Upper lobe of left lung (tissue), 6 donors: ENCODE measurements around the gene TMPRSS11B. TPM values are rescaled to one million over a fixed set of nuclear protein-coding genes. Genes with fewer than 3 reads are reported as not detected.

Experiments used
- ATAC-seq, 2 donors: fragments of 200-7000 bp; cut with Tn5 transposase; one replicate each; pipeline ENCODE4 v1.9.1; 2022; ENCODE audit warnings: mild to moderate bottlenecking in 2 of 2, moderate library complexity in 2 of 2; ENCODE audit not compliant: low FRiP score in 2 of 2
- DNase-seq, 2 donors: peaks; one replicate each; pipeline ENCODE4 v3.0.0-alpha.2; 2019 to 2020
- H3K27ac ChIP-seq, 4 donors: fragments of 200-600 bp; sonication (generic); one replicate each; pipeline ENCODE4 v1.5.1; 2016 to 2019
- H3K27me3 ChIP-seq, 4 donors: fragments of 200-600 bp; sonication (generic); one replicate each; pipeline ENCODE4 v1.5.1; 2017 to 2019
- H3K36me3 ChIP-seq, 4 donors: fragments of 200-600 bp; sonication (generic); one replicate each; pipeline ENCODE4 v1.5.1; 2016 to 2019
- H3K4me1 ChIP-seq, 4 donors: fragments of 200-600 bp; sonication (generic); one replicate each; pipeline ENCODE4 v1.5.1; 2018 to 2019
- H3K4me3 ChIP-seq, 4 donors: fragments of 200-600 bp; sonication (generic); one replicate each; pipeline ENCODE4 v1.5.1; 2017 to 2019; ENCODE audit warnings: mild to moderate bottlenecking in 2 of 4, moderate library complexity in 1 of 4
- H3K9me3 ChIP-seq, 4 donors: fragments of 200-600 bp; sonication (generic); one replicate each; pipeline ENCODE4 v1.5.1; 2018 to 2019
- CTCF ChIP-seq, 6 experiments: fragments of 450-650 bp in 4 of 6; fragments of 200-600 bp in 2 of 6; sonication (generic) in 2 of 6; IDR thresholded peaks; one replicate each; pipeline ENCODE4 v1.5.1; 2016 to 2019; ENCODE audit warnings: antibody characterized with exemption in 6 of 6
- EP300 ChIP-seq, 4 donors: sonication (generic); formaldehyde crosslinking; IDR thresholded peaks; one replicate each; pipeline ENCODE4 v1.5.1; 2017; ENCODE audit warnings: antibody characterized with exemption in 4 of 4, control low read depth in 2 of 4
- POLR2A ChIP-seq, 4 donors: fragments of 450-650 bp; IDR thresholded peaks; one replicate each; pipeline ENCODE4 v1.5.1; 2016 to 2017; ENCODE audit warnings: antibody characterized with exemption in 4 of 4, mild to moderate bottlenecking in 2 of 4
- POLR2AphosphoS5 ChIP-seq, 2 donors: sonication (generic); formaldehyde crosslinking; IDR thresholded peaks; one replicate each; pipeline ENCODE4 v1.5.1; 2017; ENCODE audit warnings: antibody characterized with exemption in 2 of 2
- WGBS, 2 donors: methylation state at CpG; one replicate each; pipeline ENCODE4 v1.1.5; 2017 to 2018; 5-methylcytosine and 5-hydroxymethylcytosine counted together
- total RNA-seq, 6 donors: library from RNA; depleted of rRNA in 4 of 6; stranded (reverse); fragments of >200 nt in 4 of 6; gene quantifications; one replicate each; pipeline versions ENCODE4 v1.1.0 to v1.2.1, GENCODE V29; 2016 to 2021
- donor health status: DM: no; HTN: no; CAD: no; lungs with moderate emphysema.
- donor health status: DM: no; HTN: yes; CAD: no; lungs with severe emphysema.

Gene TMPRSS11B
- total RNA-seq: not detected

GRCh38 chr4:68245594-68245993, at the start of gene TMPRSS11B:
TSS of gene TMPRSS11B (minus strand) at chr4:68245694. CDS start at chr4:68245558, 136 bp downstream.
- Histone ChIP-seq H3K4me1 (no peaks in the 10 kb centered on the region), H3K27me3 (no peaks in the 10 kb centered on the region), H3K4me3 (no peak within 1 kb of the TSS), H3K27ac (no peak within 1 kb of the TSS), H3K9me3 (no peaks in the 10 kb centered on the region), H3K36me3 (no peaks in the 10 kb centered on the region)
- WGBS, 2 donors: 94 to 97% methylated on average over 6 of the region's 6 CpGs
- TF ChIP-seq EP300 (IDR thresholded peaks at IDR 0.05) (no peak), POLR2AphosphoS5 (IDR thresholded peaks at IDR 0.05) (no peak), CTCF (IDR thresholded peaks at IDR 0.05) (no peak), POLR2A (IDR thresholded peaks at IDR 0.05) (no peak)
- DNase-seq (no peak), ATAC-seq (no peak)

GRCh38 chr4:68291256-68291655, 45.8 kb upstream of the TMPRSS11B start:
- Histone ChIP-seq H3K27ac (no peak overlapping the region), H3K9me3 (no peaks in the 10 kb centered on the region), H3K4me1 (no peaks in the 10 kb centered on the region), H3K36me3 (no peaks in the 10 kb centered on the region), H3K4me3 (no peak overlapping the region), H3K27me3 (no peaks in the 10 kb centered on the region)
- DNase-seq (no peak), ATAC-seq (no peak)
- 100% methylated on average over 1 of the region's 1 CpG for WGBS, 2 donors
- TF ChIP-seq POLR2A (IDR thresholded peaks at IDR 0.05): no peak
- TF ChIP-seq POLR2AphosphoS5 (IDR thresholded peaks at IDR 0.05): no peak
- no peak for TF ChIP-seq EP300 (IDR thresholded peaks at IDR 0.05)
- TF ChIP-seq CTCF (IDR thresholded peaks at IDR 0.05): no peak

- ATAC-seq (no peak), DNase-seq (no peak)
- no peaks in the 10 kb centered on the region for H3K9me3 ChIP-seq
- no peak for TF ChIP-seq CTCF (IDR thresholded peaks at IDR 0.05)
- TF ChIP-seq EP300 (IDR thresholded peaks at IDR 0.05): no peak
- no peak for TF ChIP-seq POLR2A (IDR thresholded peaks at IDR 0.05)
- no peak for TF ChIP-seq POLR2AphosphoS5 (IDR thresholded peaks at IDR 0.05)
- 66 to 72% methylated on average over 2 of the region's 2 CpGs for WGBS, 2 donors
- H3K4me1 ChIP-seq: no peaks in the 10 kb centered on the region
- H3K4me3 ChIP-seq: no peak overlapping the region
- H3K27ac ChIP-seq: no peak overlapping the region
- no peaks in the 10 kb centered on the region for H3K36me3 ChIP-seq
- no peaks in the 10 kb centered on the region for H3K27me3 ChIP-seq
These were observed 42.9 kb upstream of the TMPRSS11B start for GRCh38 chr4:68288393-68288740.

GRCh38 chr4:68287704-68288392, 42.4 kb upstream of the TMPRSS11B start:
- no peak overlapping the region for H3K27ac ChIP-seq
- DNase-seq (no peak), ATAC-seq (no peak)
- H3K4me1 ChIP-seq: no peaks in the 10 kb centered on the region
- no peaks in the 10 kb centered on the region for H3K27me3 ChIP-seq
- no peaks in the 10 kb centered on the region for H3K36me3 ChIP-seq
- WGBS, 2 donors: 45 to 50% methylated on average over 3 of the region's 3 CpGs
- H3K4me3 ChIP-seq: no peak overlapping the region
- TF ChIP-seq POLR2A (IDR thresholded peaks at IDR 0.05) (no peak), POLR2AphosphoS5 (IDR thresholded peaks at IDR 0.05) (no peak), CTCF (IDR thresholded peaks at IDR 0.05) (no peak), EP300 (IDR thresholded peaks at IDR 0.05) (no peak)
- no peaks in the 10 kb centered on the region for H3K9me3 ChIP-seq

- 72 to 76% methylated on average over 3 of the region's 3 CpGs for WGBS, 2 donors
- H3K4me3 ChIP-seq: no peak overlapping the region
These were observed 38.2 kb upstream of the TMPRSS11B start for GRCh38 chr4:68283714-68284113.

More at GRCh38 chr4:68283714-68284113, 38.2 kb upstream of the TMPRSS11B start:
- Histone ChIP-seq H3K4me1 (no peaks in the 10 kb centered on the region), H3K27me3 (no peaks in the 10 kb centered on the region), H3K36me3 (no peaks in the 10 kb centered on the region), H3K9me3 (no peaks in the 10 kb centered on the region), H3K27ac (no peak overlapping the region)
- DNase-seq (no peak), ATAC-seq (no peak)
- TF ChIP-seq POLR2A (IDR thresholded peaks at IDR 0.05) (no peak), CTCF (IDR thresholded peaks at IDR 0.05) (no peak), POLR2AphosphoS5 (IDR thresholded peaks at IDR 0.05) (no peak), EP300 (IDR thresholded peaks at IDR 0.05) (no peak)
